Activated CD4-positive, alpha-beta T cell treated with anti-CD3 and anti-CD28 coated beads, Interleukin-2, amount 10 ng/mL, durations not matched to agents 24 days and 14 days (primary cell): ENCODE measurements around the gene MRFAP1L1. TPM values are rescaled to one million over a fixed set of nuclear protein-coding genes. Genes with fewer than 3 reads are reported as not detected.
A peak's percentile ranks its signal among the peaks of the same experiment; 100 is the strongest.

Experiments
- DNase-seq: peaks from one replicate; pipeline ENCODE4 v3.0.0; 2022
- H3K27ac Mint-ChIP-seq: one replicate; pipeline ENCODE4 v1.8.0; 2022; ENCODE audit warnings: mild to moderate bottlenecking, mixed read lengths
- H3K27me3 Mint-ChIP-seq: one replicate; pipeline ENCODE4 v1.8.0; 2022; ENCODE audit warnings: mixed read lengths
- H3K36me3 Mint-ChIP-seq: one replicate; pipeline ENCODE4 v1.8.0; 2022; ENCODE audit warnings: low read depth, mild to moderate bottlenecking, mixed read lengths
- H3K4me1 Mint-ChIP-seq: one replicate; pipeline ENCODE4 v1.8.0; 2021; ENCODE audit warnings: mixed read lengths
- H3K4me3 Mint-ChIP-seq: one replicate; pipeline ENCODE4 v1.8.0; 2022; ENCODE audit warnings: mild to moderate bottlenecking, moderate library complexity, mixed read lengths
- H3K9me3 Mint-ChIP-seq: one replicate; pipeline ENCODE4 v1.8.0; 2021; ENCODE audit warnings: mixed read lengths
- intact Hi-C: fragments of 100-400 bp; cut with micrococcal nuclease; formaldehyde crosslinking; loops from one replicate; pipeline ENCODE4 v1.15.1; 2023
- total RNA-seq: library from RNA; stranded (reverse); gene quantifications from 2 replicates; pipeline ENCODE4 v1.2.3, GENCODE V29; 2022

Gene MRFAP1L1
- total RNA-seq, 1 donor from 2014 or later, result 51.4 TPM

- DNase-seq, result peak; percentile 97
- Mint-ChIP-seq H3K4me1 (peaks cover 23% of the 10 kb centered on the region), H3K36me3 (peaks cover 15% of the 10 kb centered on the region), H3K27me3 (peaks cover 3% of the 10 kb centered on the region), H3K4me3 (peak within 1 kb of the TSS; percentile 98), H3K27ac (peak within 1 kb of the TSS; percentile 99), H3K9me3 (no peaks in the 10 kb centered on the region)
- intact Hi-C loops, result loop anchor here (1.0 to 10.0 kb wide), 5 partner anchors 42 to 1729 kb away; partner anchors contain the start of genes ACOX3, MRFAP1 and TRMT44
Measured at GRCh38 chr4:6716018-6716911, 6.6 kb upstream of the MRFAP1L1 start, which contains the start of gene BLOC1S4. Gene BLOC1S4, plus strand, starts transcription at chr4:6716174. Its CDS starts 36 bp downstream, at chr4:6716210.

- peaks cover 27% of the 10 kb centered on the region for H3K4me1 Mint-ChIP-seq
- H3K9me3 Mint-ChIP-seq, result no peaks in the 10 kb centered on the region
- intact Hi-C loops, result loop anchor here (1.0 to 10.0 kb wide), 5 partner anchors 41 to 1729 kb away; partner anchors contain the start of genes ACOX3, MRFAP1 and TRMT44
- peaks cover 3% of the 10 kb centered on the region for H3K27me3 Mint-ChIP-seq
- no peak for DNase-seq
- peak overlapping the region; percentile 99 for H3K27ac Mint-ChIP-seq
- peak overlapping the region; percentile 98 for H3K4me3 Mint-ChIP-seq
- peaks cover 15% of the 10 kb centered on the region for H3K36me3 Mint-ChIP-seq
Measured at GRCh38 chr4:6715704-6716017, 6.0 kb upstream of the MRFAP1L1 start.

- Mint-ChIP-seq H3K9me3 (no peaks in the 10 kb centered on the region), H3K4me1 (peaks cover 28% of the 10 kb centered on the region), H3K36me3 (peaks cover 15% of the 10 kb centered on the region), H3K27ac (peak overlapping the region; percentile 82), H3K27me3 (peaks cover 3% of the 10 kb centered on the region), H3K4me3 (peak overlapping the region; percentile 17)
- intact Hi-C loops, result loop anchor here (5.0 to 10.0 kb wide), 2 partner anchors 272 to 1730 kb away; partner anchors contain the start of genes ACOX3 and TRMT44
- no peak for DNase-seq
Measured at GRCh38 chr4:6714954-6715353, 5.3 kb upstream of the MRFAP1L1 start.

- no peak overlapping the region for H3K27ac Mint-ChIP-seq
- H3K4me1 Mint-ChIP-seq, result peaks cover 44% of the 10 kb centered on the region
- no peak overlapping the region for H3K4me3 Mint-ChIP-seq
- peaks cover 29% of the 10 kb centered on the region for H3K36me3 Mint-ChIP-seq
- no peak for DNase-seq
- H3K9me3 Mint-ChIP-seq, result no peaks in the 10 kb centered on the region
- peaks cover 3% of the 10 kb centered on the region for H3K27me3 Mint-ChIP-seq
- intact Hi-C loops, result loop anchor here (10.0 kb wide), 1 partner anchor 1734 kb away; the partner anchor contains the start of genes ACOX3 and TRMT44
Measured at GRCh38 chr4:6710996-6711395, 1.3 kb upstream of the MRFAP1L1 start.

GRCh38 chr4:6710282-6710681 is 617 bp upstream of the MRFAP1L1 start:
- H3K4me3 Mint-ChIP-seq, result peak overlapping the region; percentile 95
- peak; percentile 66 for DNase-seq
- no peaks in the 10 kb centered on the region for H3K27me3 Mint-ChIP-seq
- peaks cover 46% of the 10 kb centered on the region for H3K4me1 Mint-ChIP-seq
- intact Hi-C loops, result loop anchor here (10.0 kb wide), 1 partner anchor 1735 kb away; the partner anchor contains the start of genes ACOX3 and TRMT44
- H3K9me3 Mint-ChIP-seq, result no peaks in the 10 kb centered on the region
- H3K27ac Mint-ChIP-seq, result peak overlapping the region; percentile 97
- peaks cover 33% of the 10 kb centered on the region for H3K36me3 Mint-ChIP-seq

GRCh38 chr4:6706173-6706572 is 3.5 kb downstream of the MRFAP1L1 start:
- H3K36me3 Mint-ChIP-seq, result peaks cover 55% of the 10 kb centered on the region
- DNase-seq, result no peak
- H3K27me3 Mint-ChIP-seq, result no peaks in the 10 kb centered on the region
- peaks cover 62% of the 10 kb centered on the region for H3K4me1 Mint-ChIP-seq
- peak overlapping the region; percentile 56 for H3K4me3 Mint-ChIP-seq
- peaks cover 7% of the 10 kb centered on the region for H3K9me3 Mint-ChIP-seq
- intact Hi-C loops, result no loop called here
- no peak overlapping the region for H3K27ac Mint-ChIP-seq

GRCh38 chr4:6705646-6706045 is 4.0 kb downstream of the MRFAP1L1 start:
- intact Hi-C loops, result loop anchor here (1.0 kb wide), 1 partner anchor 9 kb away; no protein-coding TSS in a partner anchor
- peak overlapping the region; percentile 56 for H3K4me3 Mint-ChIP-seq
- peaks cover 59% of the 10 kb centered on the region for H3K4me1 Mint-ChIP-seq
- no peaks in the 10 kb centered on the region for H3K27me3 Mint-ChIP-seq
- DNase-seq, result no peak
- H3K36me3 Mint-ChIP-seq, result peaks cover 57% of the 10 kb centered on the region
- peak overlapping the region; percentile 40 for H3K27ac Mint-ChIP-seq
- peaks cover 7% of the 10 kb centered on the region for H3K9me3 Mint-ChIP-seq

GRCh38 chr4:6703786-6704185 is 5.9 kb downstream of the MRFAP1L1 start:
- peaks cover 65% of the 10 kb centered on the region for H3K4me1 Mint-ChIP-seq
- no peaks in the 10 kb centered on the region for H3K27me3 Mint-ChIP-seq
- H3K27ac Mint-ChIP-seq, result peak overlapping the region; percentile 62
- H3K9me3 Mint-ChIP-seq, result peaks cover 7% of the 10 kb centered on the region
- no peak overlapping the region for H3K4me3 Mint-ChIP-seq
- intact Hi-C loops, result no loop called here
- DNase-seq, result no peak
- peaks cover 58% of the 10 kb centered on the region for H3K36me3 Mint-ChIP-seq

GRCh38 chr4:6702761-6703160 is 6.9 kb downstream of the MRFAP1L1 start:
- no peak overlapping the region for H3K4me3 Mint-ChIP-seq
- peaks cover 62% of the 10 kb centered on the region for H3K4me1 Mint-ChIP-seq
- peaks cover 50% of the 10 kb centered on the region for H3K36me3 Mint-ChIP-seq
- no peak overlapping the region for H3K27ac Mint-ChIP-seq
- no peaks in the 10 kb centered on the region for H3K27me3 Mint-ChIP-seq
- intact Hi-C loops, result no loop called here
- DNase-seq, result no peak
- H3K9me3 Mint-ChIP-seq, result peaks cover 7% of the 10 kb centered on the region

- H3K4me1 Mint-ChIP-seq, result peaks cover 62% of the 10 kb centered on the region
- DNase-seq, result peak; percentile 82
- H3K27me3 Mint-ChIP-seq, result no peaks in the 10 kb centered on the region
- H3K27ac Mint-ChIP-seq, result no peak overlapping the region
- intact Hi-C loops, result no loop called here
- peaks cover 40% of the 10 kb centered on the region for H3K36me3 Mint-ChIP-seq
- no peak overlapping the region for H3K4me3 Mint-ChIP-seq
- peaks cover 7% of the 10 kb centered on the region for H3K9me3 Mint-ChIP-seq
Measured at GRCh38 chr4:6701371-6701770, 8.3 kb downstream of the MRFAP1L1 start.

GRCh38 chr4:6699903-6700302 is 9.8 kb downstream of the MRFAP1L1 start:
- peaks cover 27% of the 10 kb centered on the region for H3K36me3 Mint-ChIP-seq
- intact Hi-C loops, result no loop called here
- no peak for DNase-seq
- H3K4me1 Mint-ChIP-seq, result peaks cover 58% of the 10 kb centered on the region
- no peaks in the 10 kb centered on the region for H3K27me3 Mint-ChIP-seq
- H3K9me3 Mint-ChIP-seq, result peaks cover 7% of the 10 kb centered on the region
- peak overlapping the region; percentile 85 for H3K27ac Mint-ChIP-seq
- H3K4me3 Mint-ChIP-seq, result peak overlapping the region; percentile 28

GRCh38 chr4:6699388-6699787 is 10.3 kb downstream of the MRFAP1L1 start:
- Mint-ChIP-seq H3K4me3 (peak overlapping the region; percentile 28), H3K9me3 (peaks cover 7% of the 10 kb centered on the region), H3K27me3 (no peaks in the 10 kb centered on the region), H3K36me3 (peaks cover 22% of the 10 kb centered on the region), H3K4me1 (peaks cover 57% of the 10 kb centered on the region), H3K27ac (peak overlapping the region; percentile 85)
- no peak for DNase-seq
- intact Hi-C loops, result no loop called here

- Mint-ChIP-seq H3K4me1 (peaks cover 65% of the 10 kb centered on the region), H3K36me3 (peaks cover 10% of the 10 kb centered on the region), H3K4me3 (peak overlapping the region; percentile 72), H3K27me3 (no peaks in the 10 kb centered on the region), H3K9me3 (no peaks in the 10 kb centered on the region), H3K27ac (peak overlapping the region; percentile 97)
- intact Hi-C loops, result loop anchor here (2.0 kb wide), 1 partner anchor 22 kb away; a partner anchor contains a TSS
- DNase-seq, result no peak
Measured at GRCh38 chr4:6697131-6697530, 12.5 kb downstream of the MRFAP1L1 start.

- peak overlapping the region; percentile 97 for H3K27ac Mint-ChIP-seq
- DNase-seq, result no peak
- peaks cover 10% of the 10 kb centered on the region for H3K36me3 Mint-ChIP-seq
- intact Hi-C loops, result loop anchor here (1.0 to 2.0 kb wide), 3 partner anchors 9 to 22 kb away; partner anchors contain the start of gene MRFAP1L1
- peaks cover 65% of the 10 kb centered on the region for H3K4me1 Mint-ChIP-seq
- H3K27me3 Mint-ChIP-seq, result no peaks in the 10 kb centered on the region
- H3K4me3 Mint-ChIP-seq, result peak overlapping the region; percentile 72
- no peaks in the 10 kb centered on the region for H3K9me3 Mint-ChIP-seq
Measured at GRCh38 chr4:6696611-6697010, 13.1 kb downstream of the MRFAP1L1 start.
